SK-N-SH treated with all-trans-retinoic acid at 6 μM for 48 hours (cell line): ENCODE data around the gene ESYT3.

Experiments used
- ATAC-seq: fragments of 200-7000 bp; cut with Tn5 transposase; 3 replicates; pipeline ENCODE4 v1.9.1; 2020; ENCODE audit warnings: mild to moderate bottlenecking, moderate library complexity
- ARNTL ChIP-seq: fragments of 450-650 bp; formaldehyde crosslinking; IDR thresholded peaks from 2 replicates; pipeline ENCODE4 v1.5.0; 2020; ENCODE audit warnings: low read depth, mild to moderate bottlenecking, moderate library complexity, borderline replicate concordance
- BACH2 ChIP-seq: fragments of 250-450 bp; sonication (Bioruptor Pico); IDR thresholded peaks from 2 replicates; pipeline ENCODE4 v1.9.0; 2021; ENCODE audit warnings: mild to moderate bottlenecking, borderline replicate concordance
- CSDC2 ChIP-seq: fragments of 250-450 bp; sonication (Bioruptor Pico); IDR thresholded peaks from 2 replicates; pipeline ENCODE4 v1.5.0; 2020; ENCODE audit warnings: mild to moderate bottlenecking, moderate library complexity
- CSRNP3 ChIP-seq: fragments of 250-450 bp; sonication (Bioruptor Pico); IDR thresholded peaks from 2 replicates; pipeline ENCODE4 v1.5.1; 2021; ENCODE audit warnings: mild to moderate bottlenecking, moderate library complexity
- ESRRG ChIP-seq: fragments of 250-450 bp; sonication (Bioruptor Pico); IDR thresholded peaks from 2 replicates; pipeline ENCODE4 v1.6.1; 2021; ENCODE audit warnings: mild to moderate bottlenecking
- GLIS3 ChIP-seq: fragments of 250-450 bp; sonication (Bioruptor Pico); IDR thresholded peaks from 2 replicates; pipeline ENCODE4 v1.5.0; 2020; ENCODE audit warnings: mild to moderate bottlenecking, moderate library complexity
- ISL1 ChIP-seq: fragments of 250-450 bp; sonication (Bioruptor Pico); IDR thresholded peaks from 2 replicates; pipeline ENCODE4 v2.1.2; 2022; ENCODE audit warnings: mild to moderate bottlenecking, moderate library complexity
- OSR1 ChIP-seq: fragments of 250-450 bp; sonication (Bioruptor Pico); IDR thresholded peaks from 2 replicates; pipeline ENCODE4 v1.8.0; 2022; ENCODE audit warnings: moderate library complexity, mild to moderate bottlenecking, inconsistent platforms
- PPARA ChIP-seq: fragments of 250-450 bp; sonication (Bioruptor Pico); IDR thresholded peaks from 2 replicates; pipeline ENCODE4 v1.5.0; 2020; ENCODE audit warnings: mild to moderate bottlenecking, borderline replicate concordance
- RARB ChIP-seq: fragments of 250-450 bp; sonication (Bioruptor Pico); IDR thresholded peaks from 2 replicates; pipeline ENCODE4 v1.8.0; 2021; ENCODE audit warnings: mild to moderate bottlenecking, moderate library complexity
- SNAI2 ChIP-seq: fragments of 250-450 bp; sonication (Bioruptor Pico); IDR thresholded peaks from 2 replicates; pipeline ENCODE4 v1.5.0; 2020; ENCODE audit warnings: mild to moderate bottlenecking, moderate library complexity
- TCF4 ChIP-seq: fragments of 250-450 bp; sonication (Bioruptor Pico); IDR thresholded peaks from 2 replicates; pipeline ENCODE4 v1.8.0; 2021; ENCODE audit warnings: mild to moderate bottlenecking, moderate library complexity, borderline replicate concordance
- TOX ChIP-seq: fragments of 250-450 bp; sonication (Bioruptor Pico); IDR thresholded peaks from 2 replicates; pipeline ENCODE4 v1.8.0; 2021; ENCODE audit warnings: mild to moderate bottlenecking, moderate library complexity, borderline replicate concordance
- ZC3H10 ChIP-seq: fragments of 250-450 bp; sonication (Bioruptor Pico); IDR thresholded peaks from 2 replicates; pipeline ENCODE4 v1.5.1; 2021; ENCODE audit warnings: mild to moderate bottlenecking, moderate library complexity
- ZFP3 ChIP-seq: fragments of 250-450 bp; sonication (Bioruptor Pico); IDR thresholded peaks from 2 replicates; pipeline ENCODE4 v1.5.0; 2020; ENCODE audit warnings: mild to moderate bottlenecking, moderate library complexity
- ZFP30 ChIP-seq: fragments of 450-650 bp; formaldehyde crosslinking; IDR thresholded peaks from 2 replicates; pipeline ENCODE4 v1.5.0; 2022; ENCODE audit warnings: mild to moderate bottlenecking, moderate library complexity
- ZNF565 ChIP-seq: fragments of 450-650 bp; formaldehyde crosslinking; conservative IDR thresholded peaks from 2 replicates; pipeline ENCODE4 v1.5.0; 2020; ENCODE audit warnings: low read depth, mild to moderate bottlenecking, moderate library complexity
- ZNF70 ChIP-seq: fragments of 450-650 bp; formaldehyde crosslinking; IDR thresholded peaks from 2 replicates; pipeline ENCODE4 v1.5.0; 2020; ENCODE audit warnings: mild to moderate bottlenecking, moderate library complexity
- ZNF8 ChIP-seq: fragments of 450-650 bp; formaldehyde crosslinking; IDR thresholded peaks from 2 replicates; pipeline ENCODE4 v1.5.0; 2020; ENCODE audit warnings: mild to moderate bottlenecking, moderate library complexity
- TF ChIP-seq, protein P1 (sequence below): fragments of 250-450 bp; sonication (Bioruptor Pico); IDR thresholded peaks from 2 replicates; pipeline ENCODE4 v1.8.0; 2020; ENCODE audit warnings: mild to moderate bottlenecking, moderate library complexity, borderline replicate concordance
- TF ChIP-seq, protein P2 (sequence below): fragments of 250-450 bp; sonication (Bioruptor Pico); IDR thresholded peaks from 2 replicates; pipeline ENCODE4 v1.5.0; 2020; ENCODE audit warnings: mild to moderate bottlenecking, moderate library complexity
- TF ChIP-seq, protein P3 (sequence below): fragments of 250-450 bp; sonication (Bioruptor Pico); IDR thresholded peaks from 2 replicates; pipeline ENCODE4 v1.8.0; 2021; ENCODE audit warnings: low read depth, mild to moderate bottlenecking, moderate library complexity, borderline replicate concordance
- TF ChIP-seq, protein P4 (sequence below): fragments of 250-450 bp; sonication (Bioruptor Pico); IDR thresholded peaks from 2 replicates; pipeline ENCODE4 v1.5.1; 2020; ENCODE audit warnings: low read depth, mild to moderate bottlenecking, moderate library complexity

The ESYT3 gene

GRCh38 chr3:138465451-138465850 is 31.0 kb downstream of the ESYT3 start (continued):
- TF ChIP-seq, protein P1, sequence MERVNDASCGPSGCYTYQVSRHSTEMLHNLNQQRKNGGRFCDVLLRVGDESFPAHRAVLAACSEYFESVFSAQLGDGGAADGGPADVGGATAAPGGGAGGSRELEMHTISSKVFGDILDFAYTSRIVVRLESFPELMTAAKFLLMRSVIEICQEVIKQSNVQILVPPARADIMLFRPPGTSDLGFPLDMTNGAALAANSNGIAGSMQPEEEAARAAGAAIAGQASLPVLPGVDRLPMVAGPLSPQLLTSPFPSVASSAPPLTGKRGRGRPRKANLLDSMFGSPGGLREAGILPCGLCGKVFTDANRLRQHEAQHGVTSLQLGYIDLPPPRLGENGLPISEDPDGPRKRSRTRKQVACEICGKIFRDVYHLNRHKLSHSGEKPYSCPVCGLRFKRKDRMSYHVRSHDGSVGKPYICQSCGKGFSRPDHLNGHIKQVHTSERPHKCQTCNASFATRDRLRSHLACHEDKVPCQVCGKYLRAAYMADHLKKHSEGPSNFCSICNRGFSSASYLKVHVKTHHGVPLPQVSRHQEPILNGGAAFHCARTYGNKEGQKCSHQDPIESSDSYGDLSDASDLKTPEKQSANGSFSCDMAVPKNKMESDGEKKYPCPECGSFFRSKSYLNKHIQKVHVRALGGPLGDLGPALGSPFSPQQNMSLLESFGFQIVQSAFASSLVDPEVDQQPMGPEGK (CRISPR knock-in tag): no peak
- TF ChIP-seq ZFP30 (no peak), TCF4 (CRISPR knock-in tag) (no peak), ZC3H10 (CRISPR knock-in tag) (no peak), ZFP3 (CRISPR knock-in tag) (no peak), RARB (no peak)

- no peak for ATAC-seq
- no peak for TF ChIP-seq CSDC2
- no peak for TF ChIP-seq ZNF565 (CRISPR knock-in tag)
- no peak for TF ChIP-seq ZNF8 (CRISPR knock-in tag)
- no peak for TF ChIP-seq ZFP3 (CRISPR knock-in tag)
- TF ChIP-seq, protein P2, sequence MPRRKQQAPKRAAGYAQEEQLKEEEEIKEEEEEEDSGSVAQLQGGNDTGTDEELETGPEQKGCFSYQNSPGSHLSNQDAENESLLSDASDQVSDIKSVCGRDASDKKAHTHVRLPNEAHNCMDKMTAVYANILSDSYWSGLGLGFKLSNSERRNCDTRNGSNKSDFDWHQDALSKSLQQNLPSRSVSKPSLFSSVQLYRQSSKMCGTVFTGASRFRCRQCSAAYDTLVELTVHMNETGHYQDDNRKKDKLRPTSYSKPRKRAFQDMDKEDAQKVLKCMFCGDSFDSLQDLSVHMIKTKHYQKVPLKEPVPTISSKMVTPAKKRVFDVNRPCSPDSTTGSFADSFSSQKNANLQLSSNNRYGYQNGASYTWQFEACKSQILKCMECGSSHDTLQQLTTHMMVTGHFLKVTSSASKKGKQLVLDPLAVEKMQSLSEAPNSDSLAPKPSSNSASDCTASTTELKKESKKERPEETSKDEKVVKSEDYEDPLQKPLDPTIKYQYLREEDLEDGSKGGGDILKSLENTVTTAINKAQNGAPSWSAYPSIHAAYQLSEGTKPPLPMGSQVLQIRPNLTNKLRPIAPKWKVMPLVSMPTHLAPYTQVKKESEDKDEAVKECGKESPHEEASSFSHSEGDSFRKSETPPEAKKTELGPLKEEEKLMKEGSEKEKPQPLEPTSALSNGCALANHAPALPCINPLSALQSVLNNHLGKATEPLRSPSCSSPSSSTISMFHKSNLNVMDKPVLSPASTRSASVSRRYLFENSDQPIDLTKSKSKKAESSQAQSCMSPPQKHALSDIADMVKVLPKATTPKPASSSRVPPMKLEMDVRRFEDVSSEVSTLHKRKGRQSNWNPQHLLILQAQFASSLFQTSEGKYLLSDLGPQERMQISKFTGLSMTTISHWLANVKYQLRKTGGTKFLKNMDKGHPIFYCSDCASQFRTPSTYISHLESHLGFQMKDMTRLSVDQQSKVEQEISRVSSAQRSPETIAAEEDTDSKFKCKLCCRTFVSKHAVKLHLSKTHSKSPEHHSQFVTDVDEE (CRISPR knock-in tag): no peak
- no peak for TF ChIP-seq ARNTL
- TF ChIP-seq OSR1 (CRISPR knock-in tag): no peak
- TF ChIP-seq BACH2 (CRISPR knock-in tag): no peak
- TF ChIP-seq ISL1 (CRISPR knock-in tag): no peak
These were observed 31.5 kb downstream of the ESYT3 start for GRCh38 chr3:138465925-138466324.

DNA sequence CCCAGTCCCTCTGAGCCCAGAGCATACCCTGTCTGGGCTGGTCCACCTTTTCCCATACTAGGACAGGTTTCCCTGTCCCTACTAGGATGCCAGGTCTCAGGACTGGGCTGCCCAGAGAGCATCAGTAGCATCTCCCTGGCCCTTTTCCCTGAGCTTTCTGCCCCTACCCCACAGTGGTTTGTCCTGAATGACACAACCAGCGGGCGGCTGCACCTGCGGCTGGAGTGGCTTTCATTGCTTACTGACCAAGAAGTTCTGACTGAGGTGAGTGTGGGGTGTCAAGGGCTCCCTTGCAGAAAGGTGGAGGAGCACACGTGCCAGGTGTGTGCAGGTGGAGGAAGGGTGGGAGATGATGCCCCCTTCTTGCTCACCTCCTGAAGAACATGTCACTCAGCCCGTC is 33.5 kb downstream of the ESYT3 start:
- TF ChIP-seq ZNF70 (CRISPR knock-in tag) (no peak), GLIS3 (CRISPR knock-in tag) (no peak), TOX (no peak), ZNF565 (CRISPR knock-in tag) (no peak), OSR1 (CRISPR knock-in tag) (no peak), SNAI2 (CRISPR knock-in tag) (no peak), CSRNP3 (CRISPR knock-in tag) (no peak), ZC3H10 (CRISPR knock-in tag) (no peak), TCF4 (CRISPR knock-in tag) (no peak), ISL1 (CRISPR knock-in tag) (no peak)
- TF ChIP-seq, protein P1 (CRISPR knock-in tag): no peak
- TF ChIP-seq, protein P3, sequence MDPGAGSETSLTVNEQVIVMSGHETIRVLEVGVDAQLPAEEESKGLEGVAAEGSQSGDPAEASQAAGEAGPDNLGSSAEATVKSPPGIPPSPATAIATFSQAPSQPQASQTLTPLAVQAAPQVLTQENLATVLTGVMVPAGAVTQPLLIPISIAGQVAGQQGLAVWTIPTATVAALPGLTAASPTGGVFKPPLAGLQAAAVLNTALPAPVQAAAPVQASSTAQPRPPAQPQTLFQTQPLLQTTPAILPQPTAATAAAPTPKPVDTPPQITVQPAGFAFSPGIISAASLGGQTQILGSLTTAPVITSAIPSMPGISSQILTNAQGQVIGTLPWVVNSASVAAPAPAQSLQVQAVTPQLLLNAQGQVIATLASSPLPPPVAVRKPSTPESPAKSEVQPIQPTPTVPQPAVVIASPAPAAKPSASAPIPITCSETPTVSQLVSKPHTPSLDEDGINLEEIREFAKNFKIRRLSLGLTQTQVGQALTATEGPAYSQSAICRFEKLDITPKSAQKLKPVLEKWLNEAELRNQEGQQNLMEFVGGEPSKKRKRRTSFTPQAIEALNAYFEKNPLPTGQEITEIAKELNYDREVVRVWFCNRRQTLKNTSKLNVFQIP (CRISPR knock-in tag): no peak
- TF ChIP-seq, all 23 proteins: peak for 0
- ATAC-seq: no peak

GRCh38 chr3:138468451-138468850 is 34.0 kb downstream of the ESYT3 start:
- ATAC-seq: no peak
- TF ChIP-seq, protein P4, sequence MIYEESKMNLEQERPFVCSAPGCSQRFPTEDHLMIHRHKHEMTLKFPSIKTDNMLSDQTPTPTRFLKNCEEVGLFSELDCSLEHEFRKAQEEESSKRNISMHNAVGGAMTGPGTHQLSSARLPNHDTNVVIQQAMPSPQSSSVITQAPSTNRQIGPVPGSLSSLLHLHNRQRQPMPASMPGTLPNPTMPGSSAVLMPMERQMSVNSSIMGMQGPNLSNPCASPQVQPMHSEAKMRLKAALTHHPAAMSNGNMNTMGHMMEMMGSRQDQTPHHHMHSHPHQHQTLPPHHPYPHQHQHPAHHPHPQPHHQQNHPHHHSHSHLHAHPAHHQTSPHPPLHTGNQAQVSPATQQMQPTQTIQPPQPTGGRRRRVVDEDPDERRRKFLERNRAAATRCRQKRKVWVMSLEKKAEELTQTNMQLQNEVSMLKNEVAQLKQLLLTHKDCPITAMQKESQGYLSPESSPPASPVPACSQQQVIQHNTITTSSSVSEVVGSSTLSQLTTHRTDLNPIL (CRISPR knock-in tag): no peak
- TF ChIP-seq ZNF565 (CRISPR knock-in tag) (no peak), OSR1 (CRISPR knock-in tag) (no peak), ESRRG (no peak), PPARA (CRISPR knock-in tag) (no peak), RARB (no peak), CSRNP3 (CRISPR knock-in tag) (no peak)
- TF ChIP-seq, protein P1 (CRISPR knock-in tag): no peak
